ENCODE measurements around the gene PYGO1.

GRCh38 chr15:55530861-55531313, 57.3 kb downstream of the PYGO1 start:
- TF ChIP-seq CTCF (conservative IDR thresholded peaks at IDR 0.05; ENCODE audit: low read length) (no peak), EZH2phosphoT487 (IDR thresholded peaks at IDR 0.05; ENCODE audit: borderline replicate concordance) (no peak)
